OCI-LY3 (cell line): ENCODE results near the gene ITPR1.

Experiments used
- H2AFZ ChIP-seq: fragments of 200-600, 300-600 bp; shearing (Covaris generic); 2 replicates; pipeline ENCODE4 v1.6.0; 2014; ENCODE audit warnings: antibody characterized with exemption, low read depth, low read length
- H3K27ac ChIP-seq: fragments of 200-600, 300-600 bp; sonication (generic); 2 replicates; pipeline ENCODE4 v1.5.1; 2014; ENCODE audit warnings: mild to moderate bottlenecking, low read length, moderate library complexity, mixed read lengths
- H3K27me3 ChIP-seq: fragments of 200-600, 300-600 bp; sonication (generic); 2 replicates; pipeline ENCODE4 v1.6.1; 2014; ENCODE audit warnings: low read depth, low read length, mixed read lengths
- H3K36me3 ChIP-seq: fragments of 200-600, 300-600 bp; sonication (generic); replicated peaks from 2 replicates; pipeline ENCODE3; 2014; ENCODE audit warnings: low read depth, low read length, mixed read lengths
- H3K4me1 ChIP-seq: fragments of 300-600, 200-600 bp; sonication (generic); 2 replicates; pipeline ENCODE4 v1.6.1; 2014; ENCODE audit warnings: low read length, mixed read lengths
- H3K4me2 ChIP-seq: fragments of 200-600, 300-600 bp; sonication (generic); 2 replicates; pipeline ENCODE4 v1.6.1; 2014; ENCODE audit warnings: low read length, mixed read lengths
- H3K4me3 ChIP-seq: fragments of 300-600, 200-600 bp; sonication (generic); 2 replicates; pipeline ENCODE4 v1.5.1; 2014; ENCODE audit warnings: antibody characterized with exemption, mild to moderate bottlenecking, low read length, moderate library complexity
- H3K79me2 ChIP-seq: fragments of 300-600, 200-600 bp; shearing (Covaris generic); 2 replicates; pipeline ENCODE4 v1.6.1; 2014; ENCODE audit warnings: mild to moderate bottlenecking, low read length, mixed read lengths
- H3K9ac ChIP-seq: fragments of 300-600, 200-600 bp; shearing (Covaris generic); 2 replicates; pipeline ENCODE4 v1.6.0; 2014; ENCODE audit warnings: mild to moderate bottlenecking, low read length, moderate library complexity
- H3K9me3 ChIP-seq: fragments of 200-600, 300-600 bp; shearing (Covaris generic); 2 replicates; pipeline ENCODE4 v1.6.1; 2014; ENCODE audit warnings: low read length, mixed read lengths; ENCODE audit not compliant: insufficient read depth
- H4K20me1 ChIP-seq: fragments of 200-600, 300-600 bp; sonication (generic); 2 replicates; pipeline ENCODE4 v1.6.1; 2016; ENCODE audit warnings: low read length, mixed read lengths; ENCODE audit not compliant: insufficient read depth
- CTCF ChIP-seq: fragments of 200-600, 300-600 bp; sonication (generic); IDR thresholded peaks from 2 replicates; pipeline ENCODE4 v1.5.1; 2014; ENCODE audit warnings: antibody characterized with exemption, low read length, low read depth
- EZH2phosphoT487 ChIP-seq: fragments of 200-600 bp; shearing (Covaris generic); IDR thresholded peaks from 2 replicates; pipeline ENCODE4 v1.6.1; 2018; ENCODE audit warnings: antibody characterized with exemption, mixed run types, low read depth

The ITPR1 gene

DNA sequence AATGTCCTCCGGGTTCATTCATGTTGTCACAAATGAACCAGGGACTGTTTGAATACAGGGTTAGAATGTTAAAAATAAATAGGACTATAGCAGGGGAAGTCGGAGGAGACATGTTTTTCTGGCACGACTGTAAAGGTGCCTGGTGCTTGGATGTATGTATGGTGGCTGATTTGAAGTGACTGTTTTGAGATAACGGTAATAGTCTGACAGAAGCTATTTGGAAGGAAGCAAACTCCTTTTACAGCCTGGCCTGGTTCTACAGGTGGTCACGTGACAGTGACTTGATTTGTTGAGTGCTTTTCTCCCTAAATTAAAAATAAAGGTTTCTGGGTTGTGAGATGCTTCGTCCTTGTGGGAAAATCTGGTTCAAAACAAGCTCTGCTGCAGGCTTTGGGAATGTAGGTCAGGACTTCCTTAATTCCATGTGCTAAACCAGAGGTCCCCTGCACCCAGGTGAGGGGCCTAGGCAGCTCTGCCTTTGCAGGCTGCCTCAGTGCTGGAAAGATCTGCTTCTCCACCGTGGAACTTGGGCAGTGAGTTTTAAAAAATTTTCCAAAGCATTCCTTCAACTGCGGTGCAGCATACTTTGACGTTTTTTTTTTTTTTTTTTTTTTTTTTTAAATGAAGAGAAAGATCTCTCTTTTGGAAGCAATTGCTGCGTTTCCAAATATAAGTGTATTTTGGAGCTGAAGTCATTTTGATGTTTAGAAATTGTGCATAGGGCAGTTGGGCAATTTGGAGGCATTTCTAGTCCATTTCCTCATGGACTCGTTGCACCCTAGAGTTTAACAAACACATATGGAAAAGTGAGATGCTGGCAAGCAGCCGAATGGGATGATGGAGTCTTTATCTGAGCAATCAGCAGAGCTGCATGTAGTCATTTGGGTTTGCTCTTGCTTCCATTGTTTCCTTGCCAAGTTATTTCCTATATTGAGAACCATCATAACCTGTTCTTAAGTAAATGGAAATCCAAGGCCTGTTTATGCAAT is 30.9 kb downstream of the ITPR1 start:
- Histone ChIP-seq H3K4me1 (no peaks in the 10 kb centered on the region), H3K27me3 (no peaks in the 10 kb centered on the region), H3K9ac (no peak overlapping the region), H3K27ac (no peak overlapping the region), H3K36me3 (no peaks in the 10 kb centered on the region), H3K9me3 (no peaks in the 10 kb centered on the region), H3K79me2 (no peaks in the 10 kb centered on the region), H4K20me1 (no peaks in the 10 kb centered on the region), H3K4me2 (no peak overlapping the region), H2AFZ (no peak overlapping the region), H3K4me3 (no peak overlapping the region)
- TF ChIP-seq CTCF = no peak
- no peak for TF ChIP-seq EZH2phosphoT487

DNA sequence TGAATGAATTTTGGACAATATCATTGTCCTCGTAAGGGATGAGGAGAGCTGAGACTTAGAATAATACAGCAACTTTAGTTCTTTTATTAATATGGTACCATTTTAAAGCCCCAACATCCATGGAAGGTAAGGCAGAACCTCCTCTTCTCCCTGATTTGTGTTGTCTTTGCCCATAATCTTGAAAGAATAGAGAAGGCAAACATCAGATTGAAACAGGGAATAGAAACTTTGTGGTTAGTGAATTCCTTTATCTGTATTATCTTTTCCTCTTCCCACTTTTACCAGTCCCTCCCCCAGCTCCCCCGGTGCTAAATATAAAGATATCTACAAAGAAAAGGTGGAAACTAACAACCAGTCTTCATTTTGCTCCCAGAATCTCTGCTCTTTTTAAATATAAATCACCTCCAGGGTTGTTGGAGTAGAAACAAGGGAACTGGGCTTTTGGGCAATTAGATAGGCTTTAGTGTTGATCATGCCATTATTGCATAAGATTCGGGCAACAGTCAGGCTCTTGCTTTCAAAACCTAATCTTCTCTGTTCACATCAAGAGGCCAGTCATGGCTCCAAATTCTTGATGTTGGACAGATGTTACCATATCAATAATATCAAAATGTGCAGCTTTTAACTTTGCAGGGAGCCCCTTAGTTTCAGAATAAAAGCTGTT is 32.5 kb downstream of the ITPR1 start:
- Histone ChIP-seq H3K4me2 (no peak overlapping the region), H3K4me3 (no peak overlapping the region), H2AFZ (no peak overlapping the region), H3K79me2 (no peaks in the 10 kb centered on the region), H3K27ac (no peak overlapping the region), H3K36me3 (no peaks in the 10 kb centered on the region), H3K4me1 (no peaks in the 10 kb centered on the region), H3K27me3 (no peaks in the 10 kb centered on the region), H3K9ac (no peak overlapping the region), H4K20me1 (no peaks in the 10 kb centered on the region), H3K9me3 (no peaks in the 10 kb centered on the region)
- no peak for TF ChIP-seq CTCF
- TF ChIP-seq EZH2phosphoT487 = no peak

- TF ChIP-seq EZH2phosphoT487 (no peak), CTCF (no peak)
- Histone ChIP-seq H4K20me1 (no peaks in the 10 kb centered on the region), H3K9ac (no peak overlapping the region), H3K4me2 (no peak overlapping the region), H3K27me3 (no peaks in the 10 kb centered on the region), H3K27ac (no peak overlapping the region), H3K4me1 (no peaks in the 10 kb centered on the region), H3K4me3 (no peak overlapping the region), H2AFZ (no peak overlapping the region), H3K9me3 (no peaks in the 10 kb centered on the region), H3K36me3 (no peaks in the 10 kb centered on the region), H3K79me2 (no peaks in the 10 kb centered on the region)
Measured at GRCh38 chr3:4528320-4528719, 35.2 kb downstream of the ITPR1 start.

- Histone ChIP-seq H3K79me2 (no peaks in the 10 kb centered on the region), H2AFZ (no peak overlapping the region), H3K4me3 (no peak overlapping the region), H3K4me2 (no peak overlapping the region), H3K4me1 (no peaks in the 10 kb centered on the region), H3K36me3 (no peaks in the 10 kb centered on the region), H4K20me1 (no peaks in the 10 kb centered on the region), H3K27me3 (no peaks in the 10 kb centered on the region), H3K9ac (no peak overlapping the region), H3K27ac (no peak overlapping the region), H3K9me3 (no peaks in the 10 kb centered on the region)
- TF ChIP-seq EZH2phosphoT487 (no peak), CTCF (no peak)
Measured at GRCh38 chr3:4528819-4529600, 35.9 kb downstream of the ITPR1 start.
